Psoas muscle (tissue), 8 donors: ENCODE measurements around the gene NKG7. TPM values are rescaled to one million over a fixed set of nuclear protein-coding genes. Genes with fewer than 3 reads are reported as not detected.

Experiments used
- ATAC-seq, 4 donors: fragments of 200-7000 bp; cut with Tn5 transposase; one replicate each; pipeline ENCODE4 v1.9.1; 2020; ENCODE audit warnings: moderate library complexity in 3 of 4, mild to moderate bottlenecking in 2 of 4
- DNase-seq, 2 donors: peaks; one replicate each; pipeline ENCODE4 v3.0.0-alpha.2; 2020
- H3K27ac ChIP-seq: fragments of 200-600 bp; one replicate; pipeline ENCODE4 v1.8.0; 2022
- H3K27me3 ChIP-seq, 3 donors: fragments of 200-600 bp in 1 of 3; one replicate each; pipeline versions ENCODE4 v1.6.1 to v1.8.0; 2013 to 2022; ENCODE audit warnings: low read length in 2 of 3, mild to moderate bottlenecking in 2 of 3, moderate library complexity in 1 of 3; ENCODE audit not compliant: insufficient read depth in 3 of 3
- H3K36me3 ChIP-seq, 2 donors: fragments of 200-600 bp in 1 of 2; one replicate each; pipeline versions ENCODE4 v1.6.1 to v1.8.0; 2013 to 2022; ENCODE audit warnings: low read depth in 1 of 2, mild to moderate bottlenecking in 1 of 2, moderate library complexity in 1 of 2; ENCODE audit not compliant: insufficient read depth in 1 of 2
- H3K4me1 ChIP-seq: fragments of 200-600 bp; one replicate; pipeline ENCODE4 v1.8.0; 2022
- H3K4me3 ChIP-seq: fragments of 200-600 bp; one replicate; pipeline ENCODE4 v1.8.0; 2022; ENCODE audit warnings: mild to moderate bottlenecking
- H3K9me3 ChIP-seq: fragments of 200-600 bp; one replicate; pipeline ENCODE4 v1.8.0; 2022
- CTCF ChIP-seq: fragments of 200-600 bp; IDR thresholded peaks from one replicate; pipeline ENCODE4 v1.8.0; 2022; ENCODE audit warnings: antibody characterized with exemption
- WGBS, 3 donors: extraction: QIAGEN DNeasy Blood & Tissue Kit; methylation state at CpG; one replicate each; pipeline versions ENCODE4 v1.1.6 to v1.1.7; 2013; 5-methylcytosine and 5-hydroxymethylcytosine counted together
- intact Hi-C, 2 donors: fragments of 100-400 bp; cut with DNase I; formaldehyde crosslinking; loops; one replicate each; pipeline versions ENCODE4 v1.11.0 to v1.14.2; 2022
- polyA plus RNA-seq, 3 donors: library from polyadenylated mRNA; stranded (reverse); fragments of 200-250 nt; gene quantifications; one replicate each; pipeline ENCODE4 v1.2.3, GENCODE V29; 2013
- total RNA-seq, 4 donors: library from RNA; stranded (reverse); fragmentation: NEBNext Ultra II Directional in 2 of 4; extraction: Animal tissue kit (Norgen Biotek cat#: 25700) in 2 of 4; gene quantifications; one replicate each; pipeline versions ENCODE4 v1.2.1 to v1.2.4, GENCODE V29; 2021 to 2023
- donor health status: healthy with polysubstance abuse.
- donor health status: DM: no; HTN: no; CAD: no; lungs with moderate emphysema.
- donor health status: Bipolar disorder and iron deficiency.
- donor health status: healthy.
- donor health status: DM: yes; HTN: yes; CAD: no.
- donor health status: DM: no; HTN: no; CAD: no.
- donor health status: DM: no; HTN: no; CAD: no.
- donor health status: DM: yes; HTN: yes; CAD: no.

NKG7 gene
- total and polyA plus RNA-seq, 7 donors, result 0.61 to 2.9 (median 1.2) TPM

GRCh38 chr19:51382004-51382403, 9.6 kb upstream of the NKG7 start:
- intact Hi-C loops, result no loop called here
- no peaks in the 10 kb centered on the region for H3K4me1 ChIP-seq

GRCh38 chr19:51380379-51380778, 7.9 kb upstream of the NKG7 start:
- H3K36me3 ChIP-seq, result no peaks in the 10 kb centered on the region

More at GRCh38 chr19:51382004-51382403, 9.6 kb upstream of the NKG7 start:
- 98 to 100% (median 98%) methylated on average over 4 of the region's 4 CpGs for WGBS, 3 donors
- no peaks in the 10 kb centered on the region for H3K36me3 ChIP-seq
- DNase-seq (no peak), ATAC-seq (no peak)
- TF ChIP-seq CTCF, result no peak
- H3K27ac ChIP-seq, result no peak overlapping the region
- H3K9me3 ChIP-seq, result no peaks in the 10 kb centered on the region
- peaks cover 0 to 4% (median 0%) of the 10 kb centered on the region in 3 donors for H3K27me3 ChIP-seq
- no peak overlapping the region for H3K4me3 ChIP-seq

GRCh38 chr19:51377422-51377821, 5.0 kb upstream of the NKG7 start:
- Histone ChIP-seq H3K4me1 (no peaks in the 10 kb centered on the region), H3K9me3 (no peaks in the 10 kb centered on the region), H3K36me3 (no peaks in the 10 kb centered on the region), H3K27ac (no peak overlapping the region), H3K27me3 (peaks cover 0 to 4% (median 0%) of the 10 kb centered on the region in 3 donors), H3K4me3 (no peak overlapping the region)
- ATAC-seq (no peak), DNase-seq (no peak)
- TF ChIP-seq CTCF, result no peak
- 46 to 63% (median 53%) methylated on average over 2 of the region's 2 CpGs for WGBS, 3 donors
- intact Hi-C loops, result no loop called here

More at GRCh38 chr19:51380379-51380778, 7.9 kb upstream of the NKG7 start:
- no peak overlapping the region for H3K27ac ChIP-seq
- H3K9me3 ChIP-seq, result no peaks in the 10 kb centered on the region
- H3K27me3 ChIP-seq, result peaks cover 0 to 4% (median 0%) of the 10 kb centered on the region in 3 donors
- no peak for TF ChIP-seq CTCF
- intact Hi-C loops, result no loop called here
- WGBS, 3 donors, result 87 to 93% (median 91%) methylated on average over 9 of the region's 9 CpGs
- ATAC-seq (no peak), DNase-seq (no peak)
- H3K4me1 ChIP-seq, result no peaks in the 10 kb centered on the region
- H3K4me3 ChIP-seq, result no peak overlapping the region

- no peak for DNase-seq
- no peak for ATAC-seq
- Histone ChIP-seq H3K4me1 (no peaks in the 10 kb centered on the region), H3K9me3 (no peaks in the 10 kb centered on the region), H3K4me3 (no peak overlapping the region), H3K27ac (no peak overlapping the region), H3K27me3 (no peaks in the 10 kb centered on the region), H3K36me3 (no peaks in the 10 kb centered on the region)
- intact Hi-C loops, result no loop called here
- WGBS, 3 donors, result 72 to 76% (median 76%) methylated on average over 11 of the region's 11 CpGs
- TF ChIP-seq CTCF, result no peak
Observed at GRCh38 chr19:51375504-51376221, 3.2 kb upstream of the NKG7 start.
